Kidney (tissue), 14 donors: ENCODE results near the gene FLRT3. TPM values are rescaled to one million over a fixed set of nuclear protein-coding genes. Genes with fewer than 3 reads are reported as not detected.

Experiments
- DNase-seq, 5 donors: peaks; one replicate each; pipeline ENCODE4 v3.0.0-alpha.2; 2013 to 2020
- FAIRE-seq: peaks from 2 replicates; lab custom pipeline; 2012; peaks lifted over from hg19 to GRCh38; lab: Jason Lieb, UNC
- H3K27ac ChIP-seq, 2 donors: one replicate each; pipeline ENCODE4 v1.7.0; 2013; ENCODE audit warnings: low read depth in 2 of 2, low read length in 2 of 2, inconsistent platforms in 1 of 2
- H3K27me3 ChIP-seq: one replicate; pipeline ENCODE4 v1.7.1; 2013; ENCODE audit warnings: low read length, inconsistent platforms; ENCODE audit not compliant: control insufficient read depth, insufficient read depth
- H3K36me3 ChIP-seq, 3 donors: one replicate each; pipeline versions ENCODE4 v1.7.0 to v1.7.1; 2013; ENCODE audit warnings: low read length in 3 of 3, control low read depth in 1 of 3, inconsistent platforms in 1 of 3; ENCODE audit not compliant: insufficient read depth in 3 of 3, control insufficient read depth in 2 of 3
- H3K4me1 ChIP-seq, 3 donors: one replicate each; pipeline versions ENCODE4 v1.7.0 to v1.7.1; 2013; ENCODE audit warnings: low read length in 3 of 3, inconsistent platforms in 1 of 3, low read depth in 1 of 3; ENCODE audit not compliant: control insufficient read depth in 2 of 3, insufficient read depth in 2 of 3
- H3K4me3 ChIP-seq, 3 donors: one replicate each; pipeline versions ENCODE4 v1.7.0 to v1.8.1; 2013; ENCODE audit warnings: low read length in 3 of 3, control low read depth in 1 of 3, inconsistent platforms in 1 of 3
- H3K9ac ChIP-seq, 3 donors: one replicate each; pipeline versions ENCODE4 v1.7.0 to v1.7.1; 2013; ENCODE audit warnings: low read length in 3 of 3, control low read depth in 1 of 3, inconsistent platforms in 1 of 3
- H3K9me3 ChIP-seq, 3 donors: one replicate each; pipeline versions ENCODE4 v1.7.0 to v1.7.1; 2013; ENCODE audit warnings: low read length in 3 of 3, control low read depth in 1 of 3, inconsistent platforms in 1 of 3; ENCODE audit not compliant: control insufficient read depth in 2 of 3, insufficient read depth in 1 of 3
- intact Hi-C: fragments of 100-400 bp; cut with DNase I; formaldehyde crosslinking; loops from one replicate; pipeline ENCODE4 v1.11.1; 2022
- polyA plus RNA-seq: library from polyadenylated mRNA; stranded (reverse); fragments of 350-450 nt; fragmentation: Illumina TruSeq; extraction: RNeasy Lipid Tissue Mini Kit (QIAGEN cat#74804); gene quantifications from one replicate; pipeline ENCODE4 v1.2.3, GENCODE V29; 2014; ENCODE audit warnings: low read depth, low replicate concordance; ENCODE audit not compliant: insufficient read depth
- total RNA-seq: library from RNA; stranded (reverse); fragmentation: NEBNext Ultra II Directional; extraction: Animal tissue kit (Norgen Biotek cat#: 25700); gene quantifications from one replicate; pipeline ENCODE4 v1.2.1, GENCODE V29; 2021
- TF ChIP-seq, protein P1 (sequence below): IDR thresholded peaks from 3 replicates; pipeline ENCODE4 v1.5.1; 2012; ENCODE audit warnings: mild to moderate bottlenecking, moderate library complexity, borderline replicate concordance; ENCODE audit not compliant: insufficient read depth; ENCODE audit errors: extremely low read depth
- donor health status: control.
- donor health status: control.
- donor health status: control.
- donor health status: control.
- donor health status: control.
- donor health status: DM: yes; HTN: yes; CAD: no.
- donor health status: Normal renal cell carcinoma (clear cell type).

The FLRT3 gene
- total and polyA plus RNA-seq, 2 donors from 2014 or later, result 14.2 to 70.3 TPM

DNA sequence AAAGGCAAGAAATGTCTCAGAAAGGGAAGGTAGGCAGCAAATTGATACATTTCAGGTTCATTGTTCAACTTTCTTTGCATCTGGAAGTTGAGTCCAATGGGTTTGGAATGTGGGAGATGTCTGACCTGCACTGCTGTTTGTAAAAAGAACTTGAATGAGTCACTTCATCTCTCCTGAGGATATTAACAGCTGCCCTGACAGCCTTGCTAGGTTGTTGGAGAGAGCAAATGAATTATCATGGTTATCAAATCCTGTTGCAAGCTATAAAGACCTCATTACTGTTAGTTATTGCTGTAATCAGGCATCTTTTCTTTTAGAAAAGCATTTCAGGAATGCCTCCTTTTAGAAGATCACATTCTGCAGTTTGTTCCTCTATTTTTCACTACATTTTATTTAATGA, 23.0 kb upstream of the FLRT3 start:
- no peaks in the 10 kb centered on the region for H3K36me3 ChIP-seq
- no peak overlapping the region for H3K9ac ChIP-seq
- no peaks in the 10 kb centered on the region for H3K27me3 ChIP-seq
- intact Hi-C loops, result no loop called here
- TF ChIP-seq, protein P1, sequence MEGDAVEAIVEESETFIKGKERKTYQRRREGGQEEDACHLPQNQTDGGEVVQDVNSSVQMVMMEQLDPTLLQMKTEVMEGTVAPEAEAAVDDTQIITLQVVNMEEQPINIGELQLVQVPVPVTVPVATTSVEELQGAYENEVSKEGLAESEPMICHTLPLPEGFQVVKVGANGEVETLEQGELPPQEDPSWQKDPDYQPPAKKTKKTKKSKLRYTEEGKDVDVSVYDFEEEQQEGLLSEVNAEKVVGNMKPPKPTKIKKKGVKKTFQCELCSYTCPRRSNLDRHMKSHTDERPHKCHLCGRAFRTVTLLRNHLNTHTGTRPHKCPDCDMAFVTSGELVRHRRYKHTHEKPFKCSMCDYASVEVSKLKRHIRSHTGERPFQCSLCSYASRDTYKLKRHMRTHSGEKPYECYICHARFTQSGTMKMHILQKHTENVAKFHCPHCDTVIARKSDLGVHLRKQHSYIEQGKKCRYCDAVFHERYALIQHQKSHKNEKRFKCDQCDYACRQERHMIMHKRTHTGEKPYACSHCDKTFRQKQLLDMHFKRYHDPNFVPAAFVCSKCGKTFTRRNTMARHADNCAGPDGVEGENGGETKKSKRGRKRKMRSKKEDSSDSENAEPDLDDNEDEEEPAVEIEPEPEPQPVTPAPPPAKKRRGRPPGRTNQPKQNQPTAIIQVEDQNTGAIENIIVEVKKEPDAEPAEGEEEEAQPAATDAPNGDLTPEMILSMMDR, result no peak
- no peak overlapping the region for H3K27ac ChIP-seq
- no peaks in the 10 kb centered on the region for H3K9me3 ChIP-seq
- FAIRE-seq (no peak), DNase-seq (no peak)
- H3K4me1 ChIP-seq, result no peaks in the 10 kb centered on the region
- no peak overlapping the region for H3K4me3 ChIP-seq

DNA sequence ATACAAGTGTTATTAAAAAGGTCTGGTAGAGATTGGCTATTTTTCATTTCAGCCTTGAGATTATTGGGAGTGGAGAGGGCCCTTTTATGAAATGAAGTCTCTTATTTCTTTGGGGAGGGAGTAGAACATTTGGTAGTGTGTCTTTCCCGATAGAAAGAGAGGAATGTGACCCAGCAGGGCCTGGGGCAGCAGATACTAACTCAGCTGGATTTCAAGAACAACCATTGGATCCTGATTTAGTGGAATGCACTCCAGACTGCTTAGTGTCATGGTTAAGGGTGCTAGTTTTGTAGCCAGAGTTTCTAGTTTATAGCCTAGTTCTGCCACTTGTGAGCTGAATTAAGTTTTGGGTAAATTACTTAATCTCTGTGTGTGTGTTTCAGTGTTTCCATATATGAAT, 18.4 kb upstream of the FLRT3 start:
- no peaks in the 10 kb centered on the region for H3K9me3 ChIP-seq
- no peak overlapping the region for H3K27ac ChIP-seq
- TF ChIP-seq, protein P1, result no peak
- no peaks in the 10 kb centered on the region for H3K36me3 ChIP-seq
- DNase-seq (no peak), FAIRE-seq (no peak)
- intact Hi-C loops, result no loop called here
- no peak overlapping the region for H3K4me3 ChIP-seq
- H3K9ac ChIP-seq, result no peak overlapping the region
- H3K27me3 ChIP-seq, result no peaks in the 10 kb centered on the region
- no peaks in the 10 kb centered on the region for H3K4me1 ChIP-seq

DNA sequence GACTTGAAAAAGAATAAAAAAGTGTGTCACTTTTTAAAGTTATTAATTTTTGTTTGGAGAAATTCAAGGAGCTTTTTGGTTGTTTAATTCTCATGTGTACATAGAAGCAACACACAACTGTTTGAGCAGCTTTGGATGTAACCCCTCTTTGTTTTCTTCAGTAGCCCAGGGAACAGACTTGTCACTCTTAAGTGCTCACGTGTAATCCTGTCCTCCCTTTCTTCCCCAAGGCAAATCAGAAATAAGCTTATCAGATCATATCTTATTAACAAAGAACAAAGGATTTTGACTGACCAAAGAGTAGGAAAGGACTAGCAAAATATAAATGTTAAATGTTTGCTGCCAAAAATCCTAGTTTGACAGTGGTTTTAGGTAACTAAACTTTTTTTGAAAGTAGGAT, 7.3 kb upstream of the FLRT3 start:
- Histone ChIP-seq H3K27me3 (no peaks in the 10 kb centered on the region), H3K27ac (no peak overlapping the region), H3K4me3 (no peak overlapping the region), H3K4me1 (no peaks in the 10 kb centered on the region), H3K9me3 (no peaks in the 10 kb centered on the region), H3K9ac (no peak overlapping the region), H3K36me3 (no peaks in the 10 kb centered on the region)
- intact Hi-C loops, result no loop called here
- peak in 2 of 5 donors; percentile 48 to 51 for DNase-seq
- no peak for FAIRE-seq
- TF ChIP-seq, protein P1, result no peak

DNA sequence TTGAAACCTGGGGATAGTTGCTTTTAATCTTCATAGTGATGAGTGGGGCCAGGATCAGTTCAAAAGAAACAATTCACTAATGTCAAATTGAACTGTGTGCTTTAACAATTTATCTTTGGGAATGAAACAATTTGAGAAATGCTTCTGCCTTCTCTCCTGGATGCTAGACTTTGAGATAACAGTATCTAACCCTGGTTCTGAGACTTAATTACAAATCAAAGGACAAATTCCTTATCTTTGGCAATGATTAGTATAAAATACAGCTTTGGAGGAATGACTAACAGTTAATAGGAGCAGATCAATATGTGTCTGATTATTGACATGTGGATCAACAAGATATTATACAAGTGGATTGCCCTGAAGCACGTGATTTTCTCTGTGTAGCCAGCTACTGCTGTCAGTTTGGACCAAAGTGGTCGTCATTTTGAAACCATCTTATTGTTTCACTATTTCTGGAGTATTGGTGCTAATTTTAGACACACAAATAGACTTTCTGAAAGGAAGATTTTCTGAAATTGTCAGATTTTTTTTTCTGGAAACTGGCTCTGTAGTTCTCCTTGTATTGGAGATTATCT, 6.2 kb upstream of the FLRT3 start:
- TF ChIP-seq, protein P1, result no peak
- intact Hi-C loops, result no loop called here
- DNase-seq (no peak), FAIRE-seq (no peak)
- Histone ChIP-seq H3K36me3 (no peaks in the 10 kb centered on the region), H3K9ac (no peak overlapping the region), H3K9me3 (no peaks in the 10 kb centered on the region), H3K27ac (no peak overlapping the region), H3K4me3 (no peak overlapping the region), H3K27me3 (no peaks in the 10 kb centered on the region), H3K4me1 (no peaks in the 10 kb centered on the region)
